Measurements from ENCODE around the gene RAB11B. TPM values are rescaled to one million over a fixed set of nuclear protein-coding genes. Genes with fewer than 3 reads are reported as not detected.

The RAB11B gene
- total RNA-seq, 1 donor from 2014 or later, result 114 TPM

- intact Hi-C loops (cut with DNase I), result no loop called here
- Histone ChIP-seq H3K4me1 (peaks cover 44% of the 10 kb centered on the region), H3K36me3 (no peaks in the 10 kb centered on the region), H3K9me3 (no peaks in the 10 kb centered on the region), H3K27ac (peak overlapping the region; percentile 75), H3K27me3 (no peaks in the 10 kb centered on the region), H3K4me3 (no peak overlapping the region)
- TF ChIP-seq, protein P1, sequence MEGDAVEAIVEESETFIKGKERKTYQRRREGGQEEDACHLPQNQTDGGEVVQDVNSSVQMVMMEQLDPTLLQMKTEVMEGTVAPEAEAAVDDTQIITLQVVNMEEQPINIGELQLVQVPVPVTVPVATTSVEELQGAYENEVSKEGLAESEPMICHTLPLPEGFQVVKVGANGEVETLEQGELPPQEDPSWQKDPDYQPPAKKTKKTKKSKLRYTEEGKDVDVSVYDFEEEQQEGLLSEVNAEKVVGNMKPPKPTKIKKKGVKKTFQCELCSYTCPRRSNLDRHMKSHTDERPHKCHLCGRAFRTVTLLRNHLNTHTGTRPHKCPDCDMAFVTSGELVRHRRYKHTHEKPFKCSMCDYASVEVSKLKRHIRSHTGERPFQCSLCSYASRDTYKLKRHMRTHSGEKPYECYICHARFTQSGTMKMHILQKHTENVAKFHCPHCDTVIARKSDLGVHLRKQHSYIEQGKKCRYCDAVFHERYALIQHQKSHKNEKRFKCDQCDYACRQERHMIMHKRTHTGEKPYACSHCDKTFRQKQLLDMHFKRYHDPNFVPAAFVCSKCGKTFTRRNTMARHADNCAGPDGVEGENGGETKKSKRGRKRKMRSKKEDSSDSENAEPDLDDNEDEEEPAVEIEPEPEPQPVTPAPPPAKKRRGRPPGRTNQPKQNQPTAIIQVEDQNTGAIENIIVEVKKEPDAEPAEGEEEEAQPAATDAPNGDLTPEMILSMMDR (IDR thresholded peaks at IDR 0.05), result no peak
- ATAC-seq, result peak; percentile 92
- peak; percentile 95 for DNase-seq
Measured at GRCh38 chr19:8361921-8362793, 28.0 kb upstream of the RAB11B start.

- intact Hi-C loops (cut with DNase I), result no loop called here
Measured at GRCh38 chr19:8363803-8364771, 26.1 kb upstream of the RAB11B start, which contains the start of gene ANGPTL4. Gene ANGPTL4 (plus strand): TSS chr19:8364155. CDS start chr19:8364322, 167 bp downstream.

DNA sequence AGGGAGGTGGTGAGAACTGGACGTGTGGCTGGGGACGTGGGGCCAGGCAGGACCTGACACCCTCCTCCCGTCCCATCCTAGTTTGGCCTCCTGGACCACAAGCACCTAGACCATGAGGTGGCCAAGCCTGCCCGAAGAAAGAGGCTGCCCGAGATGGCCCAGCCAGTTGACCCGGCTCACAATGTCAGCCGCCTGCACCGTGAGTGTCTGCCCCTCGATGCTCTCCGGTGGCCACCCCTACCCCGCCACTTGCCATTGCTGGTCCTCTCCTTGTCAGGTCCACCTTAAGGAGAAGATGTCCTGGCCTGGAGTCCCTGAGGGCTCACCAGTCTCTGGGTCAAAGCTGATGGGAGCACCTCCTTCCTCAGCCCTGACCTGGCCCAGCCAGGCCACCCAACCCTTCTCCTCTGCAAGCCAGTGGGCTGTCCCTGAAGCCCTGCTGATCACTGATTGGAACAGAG is 24.0 kb upstream of the RAB11B start:
- DNase-seq, result no peak
- Histone ChIP-seq H3K9me3 (no peaks in the 10 kb centered on the region), H3K36me3 (no peaks in the 10 kb centered on the region), H3K4me3 (no peak overlapping the region), H3K4me1 (peaks cover 56% of the 10 kb centered on the region), H3K27ac (no peak overlapping the region), H3K27me3 (no peaks in the 10 kb centered on the region)
- no peak for ATAC-seq
- TF ChIP-seq, protein P1 (IDR thresholded peaks at IDR 0.05), result no peak
- intact Hi-C loops (cut with DNase I), result no loop called here

More at GRCh38 chr19:8363803-8364771, 26.1 kb upstream of the RAB11B start, which contains the start of gene ANGPTL4:
- DNase-seq (peak; percentile 77), ATAC-seq (peak; percentile 43)
- no peaks in the 10 kb centered on the region for H3K27me3 ChIP-seq
- peak within 1 kb of the TSS; percentile 72 for H3K27ac ChIP-seq
- H3K36me3 ChIP-seq, result no peaks in the 10 kb centered on the region
- peak within 1 kb of the TSS; percentile 60 for H3K4me3 ChIP-seq
- TF ChIP-seq, protein P1 (IDR thresholded peaks at IDR 0.05), result no peak
- peaks cover 58% of the 10 kb centered on the region for H3K4me1 ChIP-seq
- no peaks in the 10 kb centered on the region for H3K9me3 ChIP-seq

GRCh38 chr19:8366961-8367326 is 23.2 kb upstream of the RAB11B start:
- intact Hi-C loops (cut with DNase I), result no loop called here
- DNase-seq (peak; percentile 66), ATAC-seq (no peak)
- Histone ChIP-seq H3K4me3 (no peak overlapping the region), H3K36me3 (no peaks in the 10 kb centered on the region), H3K4me1 (peaks cover 48% of the 10 kb centered on the region), H3K9me3 (no peaks in the 10 kb centered on the region), H3K27ac (peak overlapping the region; percentile 65), H3K27me3 (no peaks in the 10 kb centered on the region)
- TF ChIP-seq, protein P1 (IDR thresholded peaks at IDR 0.05), result no peak

- intact Hi-C loops (cut with DNase I), result no loop called here
- ATAC-seq (peak; percentile 69), DNase-seq (peak; percentile 87)
- H3K4me1 ChIP-seq, result peaks cover 43% of the 10 kb centered on the region
- H3K4me3 ChIP-seq, result no peak overlapping the region
- no peaks in the 10 kb centered on the region for H3K27me3 ChIP-seq
- H3K9me3 ChIP-seq, result no peaks in the 10 kb centered on the region
- no peaks in the 10 kb centered on the region for H3K36me3 ChIP-seq
- TF ChIP-seq, protein P1 (IDR thresholded peaks at IDR 0.05), result no peak
- H3K27ac ChIP-seq, result peak overlapping the region; percentile 65
Measured at GRCh38 chr19:8367327-8368001, 22.7 kb upstream of the RAB11B start.
